ENCODE data around the gene EIF4G3.

DNA sequence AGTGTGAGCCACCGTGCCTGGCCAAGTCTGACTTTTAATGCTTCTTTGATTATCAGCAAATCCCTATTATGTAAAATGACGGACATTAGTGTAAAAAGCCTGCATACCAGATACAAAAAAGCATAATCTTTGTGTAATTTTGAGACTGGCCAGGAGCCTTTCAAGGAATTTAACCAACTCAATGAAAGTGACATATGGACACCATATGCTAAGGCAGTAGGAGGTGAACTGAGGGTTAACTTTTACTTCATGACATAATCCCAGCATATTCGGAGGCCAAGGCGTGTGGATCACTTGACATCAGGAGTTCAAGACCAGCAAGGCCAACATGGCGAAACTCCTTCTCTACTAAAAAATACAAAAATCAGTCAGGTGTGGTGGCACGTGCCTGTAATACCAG is 94.6 kb downstream of the EIF4G3 start:
- TF ChIP-seq, protein P1, sequence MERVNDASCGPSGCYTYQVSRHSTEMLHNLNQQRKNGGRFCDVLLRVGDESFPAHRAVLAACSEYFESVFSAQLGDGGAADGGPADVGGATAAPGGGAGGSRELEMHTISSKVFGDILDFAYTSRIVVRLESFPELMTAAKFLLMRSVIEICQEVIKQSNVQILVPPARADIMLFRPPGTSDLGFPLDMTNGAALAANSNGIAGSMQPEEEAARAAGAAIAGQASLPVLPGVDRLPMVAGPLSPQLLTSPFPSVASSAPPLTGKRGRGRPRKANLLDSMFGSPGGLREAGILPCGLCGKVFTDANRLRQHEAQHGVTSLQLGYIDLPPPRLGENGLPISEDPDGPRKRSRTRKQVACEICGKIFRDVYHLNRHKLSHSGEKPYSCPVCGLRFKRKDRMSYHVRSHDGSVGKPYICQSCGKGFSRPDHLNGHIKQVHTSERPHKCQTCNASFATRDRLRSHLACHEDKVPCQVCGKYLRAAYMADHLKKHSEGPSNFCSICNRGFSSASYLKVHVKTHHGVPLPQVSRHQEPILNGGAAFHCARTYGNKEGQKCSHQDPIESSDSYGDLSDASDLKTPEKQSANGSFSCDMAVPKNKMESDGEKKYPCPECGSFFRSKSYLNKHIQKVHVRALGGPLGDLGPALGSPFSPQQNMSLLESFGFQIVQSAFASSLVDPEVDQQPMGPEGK (CRISPR knock-in tag; IDR thresholded peaks at IDR 0.05; ENCODE audit: borderline replicate concordance), result no peak
- TF ChIP-seq SNAI2 (CRISPR knock-in tag; IDR thresholded peaks at IDR 0.05) (no peak), ESRRG (CRISPR knock-in tag; IDR thresholded peaks at IDR 0.05) (no peak)
